Uterus (tissue), 2 donors: ENCODE measurements around the gene EVI5.

Source experiments
- CTCF ChIP-seq, 4 experiments: fragments of 200-600 bp in 2 of 4; fragments of 450-650 bp in 2 of 4; sonication (generic) in 2 of 4; IDR thresholded peaks; one replicate each; pipeline ENCODE4 v1.5.1; 2016 to 2019; ENCODE audit warnings: antibody characterized with exemption in 4 of 4, mild to moderate bottlenecking in 2 of 4, moderate library complexity in 1 of 4
- POLR2A ChIP-seq, 2 donors: fragments of 450-650 bp; IDR thresholded peaks; one replicate each; pipeline ENCODE4 v1.6.1; 2016; ENCODE audit warnings: antibody characterized with exemption in 2 of 2, mild to moderate bottlenecking in 1 of 2, moderate library complexity in 1 of 2

GRCh38 chr1:92623187-92623778, 161.6 kb downstream of the EVI5 start:
- TF ChIP-seq CTCF (IDR thresholded peaks at IDR 0.05) (peak in 2 of 4 experiments; percentile 16 to 18), POLR2A (IDR thresholded peaks at IDR 0.05) (no peak)
